HG03520 (cell line): ENCODE data around the gene CASP9.
"Not testable (repeated sequence)": the region's sequence is repeated elsewhere in the genome, so short reads cannot be mapped to it uniquely, and the experiment has no call there.

Experiments
- ATAC-seq: cut with Tn5 transposase; IDR thresholded peaks from one replicate; pipeline ENCODE4 v1.9.1; 2021; ENCODE audit warnings: mild to moderate bottlenecking, moderate library complexity; ENCODE audit not compliant: unreplicated experiment

Gene CASP9

DNA sequence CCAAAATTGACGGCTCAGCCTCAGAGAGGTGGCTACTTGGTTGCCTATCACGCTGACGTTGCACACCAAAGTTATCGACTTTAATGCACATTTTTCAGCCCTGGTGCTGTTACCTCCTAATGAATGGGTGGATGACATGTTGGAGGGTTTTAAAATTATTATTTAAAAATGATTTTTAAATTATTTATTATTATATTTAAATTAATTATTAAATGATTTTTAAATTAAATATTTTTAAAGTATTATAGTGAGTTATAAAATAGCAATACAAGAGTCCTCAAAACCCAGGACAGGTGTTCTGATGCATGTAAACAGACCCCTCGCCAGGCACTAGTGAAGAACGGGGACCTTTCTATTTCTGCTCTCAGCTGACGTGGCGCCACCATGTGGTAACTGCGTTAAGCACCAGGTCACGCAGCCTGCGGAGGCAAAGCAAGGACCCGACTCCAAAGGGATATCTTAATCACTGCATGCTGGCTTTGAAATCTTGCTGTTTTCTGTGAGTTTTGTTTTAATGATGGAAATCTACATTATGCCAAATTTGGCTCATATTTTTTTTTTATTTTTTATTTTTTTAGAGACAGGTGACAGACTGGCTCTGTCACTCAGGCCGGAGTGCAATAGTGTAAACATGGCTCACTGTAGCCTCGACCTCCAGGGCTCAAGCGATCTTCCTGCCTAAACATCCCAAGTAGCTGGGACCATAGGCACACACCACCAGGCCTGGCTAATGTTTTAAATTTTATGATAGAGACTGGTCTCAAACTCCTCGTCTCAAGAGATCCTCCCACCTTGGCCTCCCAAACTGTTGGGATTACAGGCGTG is 22.6 kb downstream of the CASP9 start:
- ATAC-seq, result no peak

DNA sequence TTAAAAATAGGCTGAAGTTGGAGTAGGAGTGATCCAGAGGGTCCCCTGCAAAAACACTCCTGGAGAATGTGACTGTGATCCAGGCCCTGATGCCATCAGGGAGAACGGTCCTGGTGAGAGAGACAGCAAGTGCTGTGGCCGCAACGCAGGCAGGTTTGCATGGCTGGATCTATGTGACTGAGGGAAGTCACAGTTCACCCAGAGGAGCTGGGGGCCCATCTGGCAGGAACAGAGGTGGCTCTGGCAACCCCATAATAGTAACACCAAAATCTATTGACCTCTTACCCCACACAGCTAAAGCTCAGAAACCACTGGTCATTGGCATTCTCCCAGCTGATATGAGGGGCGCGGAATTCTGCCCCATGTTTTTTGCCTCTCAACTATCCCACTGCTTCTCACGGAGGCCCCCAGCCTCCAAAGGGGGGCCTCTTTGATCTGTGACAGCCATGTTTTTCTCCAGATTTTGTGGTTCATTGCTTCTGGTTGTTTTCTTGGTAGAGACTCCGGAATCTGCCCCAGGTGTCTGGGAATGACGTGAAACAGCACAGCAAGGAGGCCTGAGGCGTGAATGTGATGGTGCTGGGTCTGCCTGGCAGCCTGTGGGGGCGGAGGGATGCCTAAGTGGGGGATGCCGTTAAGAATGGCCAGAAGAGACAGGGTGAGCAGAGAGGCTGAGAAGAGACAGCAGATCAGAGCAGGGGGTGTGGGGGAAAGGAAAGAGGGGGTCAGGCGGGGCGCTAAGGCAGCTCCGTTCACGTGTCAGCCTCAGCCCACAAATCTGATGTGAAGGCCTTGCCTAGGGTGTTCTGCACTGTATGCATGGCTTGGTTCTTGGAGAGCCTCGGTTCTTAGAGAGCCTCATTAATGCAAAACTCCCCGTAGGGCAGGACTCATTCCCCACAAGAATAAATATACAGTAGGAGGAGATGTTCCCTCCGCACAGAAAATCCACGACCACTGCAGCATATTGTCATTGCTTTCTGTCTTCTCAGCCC is 23.5 kb downstream of the CASP9 start:
- no peak for ATAC-seq

DNA sequence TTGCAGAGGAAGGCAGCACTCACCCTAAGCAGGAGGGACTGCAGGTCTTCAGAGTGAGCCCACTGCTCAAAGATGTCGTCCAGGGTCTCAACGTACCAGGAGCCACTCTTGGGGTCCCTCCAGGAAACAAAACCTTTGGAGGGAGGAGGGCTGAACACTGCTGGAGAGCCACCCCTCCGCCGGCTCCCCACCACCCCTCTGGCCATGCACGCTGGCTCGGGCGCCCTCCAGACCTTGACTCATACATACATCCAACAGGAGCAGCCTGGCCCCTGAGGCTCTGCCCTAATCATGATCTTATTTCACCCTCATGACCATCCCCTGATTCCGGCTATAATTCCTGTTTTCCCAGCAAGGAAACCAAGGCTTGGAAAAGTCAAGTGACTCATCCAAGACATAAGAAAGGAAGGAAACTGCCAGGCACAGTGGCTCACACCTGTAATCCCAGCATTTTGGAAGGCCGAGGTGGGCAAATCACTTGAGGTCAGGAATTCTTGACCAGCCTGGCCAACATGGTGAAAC is 30.1 kb downstream of the CASP9 start:
- no peak for ATAC-seq

DNA sequence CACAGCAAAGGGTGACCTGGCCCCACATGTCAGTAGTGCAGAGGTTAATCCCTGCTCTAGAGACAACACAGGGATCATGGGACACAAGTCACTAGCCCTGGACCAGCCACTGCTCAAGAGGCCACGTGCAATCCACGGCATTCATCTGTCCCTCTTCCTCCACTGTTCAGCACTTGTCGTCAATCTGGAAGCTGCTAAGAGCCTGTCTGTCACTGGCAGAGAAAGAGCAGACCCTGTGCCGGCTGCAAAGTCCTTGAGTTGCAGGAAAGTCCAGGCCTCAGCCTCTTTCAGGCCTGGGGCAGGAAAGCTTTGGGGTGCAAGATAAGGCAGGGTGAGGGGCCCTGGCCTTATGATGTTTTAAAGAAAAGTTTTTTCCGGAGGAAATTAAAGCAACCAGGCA is 31.4 kb downstream of the CASP9 start:
- no peak for ATAC-seq

DNA sequence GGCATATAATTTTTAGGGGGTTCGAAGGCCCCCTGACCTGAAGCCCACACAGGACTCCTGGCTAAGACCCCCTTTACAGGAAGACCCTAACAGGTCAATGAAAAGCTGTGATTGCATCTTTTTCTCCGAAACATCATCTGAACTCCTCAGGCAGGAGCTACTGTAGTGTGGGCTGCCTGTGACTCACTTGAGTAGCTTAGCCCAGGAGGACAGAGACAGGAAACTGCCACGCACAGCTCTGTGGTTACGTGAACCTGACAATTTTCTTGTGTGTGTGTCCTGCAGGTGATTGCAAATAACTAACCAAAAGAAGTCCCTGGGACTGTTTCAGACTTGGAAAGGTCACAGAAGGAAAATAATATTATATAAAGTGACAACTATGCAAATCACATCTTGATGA is 33.0 kb downstream of the CASP9 start:
- ATAC-seq, result not testable (repeated sequence)

DNA sequence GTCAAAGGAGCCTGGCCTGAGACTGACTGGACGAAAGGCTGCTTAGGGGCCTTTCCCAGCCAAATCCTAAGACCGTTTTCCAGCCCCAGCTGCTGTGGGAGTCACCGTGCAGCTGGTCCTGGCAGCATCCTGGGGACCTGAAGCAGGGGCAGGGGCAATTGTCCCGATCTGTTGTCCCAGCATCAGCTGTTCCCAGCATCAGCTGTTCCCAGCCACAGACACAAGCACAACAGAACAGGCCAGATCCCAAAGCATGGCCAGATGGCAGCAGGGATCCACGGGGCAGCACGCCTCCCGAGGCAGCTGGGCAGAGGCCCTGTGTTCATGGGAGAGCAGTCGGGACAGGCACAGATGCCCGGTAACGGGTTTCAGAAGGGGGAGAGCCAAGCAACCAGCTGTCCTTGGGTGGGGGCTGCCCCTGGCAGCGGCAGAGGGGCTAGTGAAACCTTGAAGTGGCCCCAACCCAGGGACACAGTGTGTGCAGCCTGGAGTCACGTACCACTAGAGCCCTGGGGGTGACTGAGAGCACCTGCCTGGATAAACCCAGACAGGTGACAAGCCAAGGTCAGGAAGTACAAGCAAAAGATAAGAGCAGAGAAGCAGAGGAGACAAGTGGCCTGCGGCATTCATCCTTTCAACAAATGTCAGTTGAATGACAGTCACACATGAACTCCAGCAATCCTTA is 34.8 kb downstream of the CASP9 start:
- ATAC-seq, result no peak

DNA sequence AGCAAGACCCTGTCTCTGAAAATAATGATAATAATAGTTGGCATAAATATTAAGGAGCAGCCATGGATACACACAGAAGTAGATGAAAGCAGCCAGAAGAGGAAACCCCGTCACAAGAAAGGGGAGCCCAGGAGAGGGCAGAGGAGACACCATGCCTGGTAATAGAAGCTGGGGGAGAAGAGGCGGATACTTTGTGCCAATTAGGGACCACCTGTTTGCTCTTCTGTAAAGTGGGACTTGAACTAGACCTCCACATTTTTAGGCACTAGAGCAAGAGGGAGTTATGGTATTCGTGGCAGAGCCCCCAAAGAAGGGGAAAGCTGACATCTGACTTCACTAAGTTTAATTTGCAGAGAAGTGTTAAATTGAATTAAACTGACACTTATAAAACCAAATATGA is 35.6 kb downstream of the CASP9 start:
- ATAC-seq, result no peak

DNA sequence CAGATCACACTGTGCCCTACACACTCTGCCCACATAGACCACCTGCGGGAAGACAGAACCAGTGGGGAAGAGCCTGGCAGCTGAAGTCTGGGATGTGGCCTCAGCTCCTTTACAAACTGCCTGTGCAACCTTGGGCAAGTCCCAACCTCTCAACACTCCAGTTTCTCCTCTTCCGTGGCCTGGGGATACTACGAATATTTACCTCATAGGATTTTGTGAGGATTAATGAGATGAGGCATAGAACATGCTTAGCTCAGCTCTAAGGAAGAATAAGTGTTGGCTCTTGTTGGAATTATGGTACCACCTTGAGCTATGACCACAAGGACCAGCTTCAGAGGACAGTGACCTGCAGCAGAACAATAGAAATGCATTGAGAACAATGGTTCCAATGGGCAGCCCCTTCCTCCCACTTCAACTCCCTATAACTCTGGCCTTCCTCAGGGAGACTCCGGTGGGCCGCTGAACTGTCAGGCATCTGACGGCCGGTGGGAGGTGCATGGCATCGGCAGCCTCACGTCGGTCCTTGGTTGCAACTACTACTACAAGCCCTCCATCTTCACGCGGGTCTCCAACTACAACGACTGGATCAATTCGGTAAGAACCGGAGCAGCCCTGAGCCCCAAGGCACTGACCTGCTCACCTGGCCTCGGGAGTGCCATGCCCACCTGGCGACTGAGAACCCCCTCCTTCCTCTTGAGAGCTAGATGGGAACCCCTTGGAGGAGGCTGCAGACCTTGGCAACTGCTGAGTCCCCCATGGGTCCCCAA is 37.0 kb downstream of the CASP9 start:
- not testable (repeated sequence) for ATAC-seq

DNA sequence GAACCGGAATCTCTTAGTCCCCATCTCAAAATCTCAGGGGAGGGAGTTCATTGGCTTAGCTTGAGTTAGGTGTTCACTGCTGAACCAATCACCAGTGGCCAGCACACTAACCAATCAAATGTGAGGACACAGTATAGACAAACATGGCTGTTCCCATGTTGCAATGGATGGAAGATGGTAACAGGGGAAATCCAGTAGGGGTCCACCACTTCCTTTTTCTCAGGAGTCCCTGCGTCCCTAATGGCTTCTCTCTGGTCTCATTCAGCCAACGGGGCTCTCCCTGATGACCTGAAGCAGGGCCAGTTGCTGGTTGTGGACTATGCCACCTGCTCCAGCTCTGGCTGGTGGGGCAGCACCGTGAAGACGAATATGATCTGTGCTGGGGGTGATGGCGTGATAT is 38.4 kb downstream of the CASP9 start:
- no peak for ATAC-seq

DNA sequence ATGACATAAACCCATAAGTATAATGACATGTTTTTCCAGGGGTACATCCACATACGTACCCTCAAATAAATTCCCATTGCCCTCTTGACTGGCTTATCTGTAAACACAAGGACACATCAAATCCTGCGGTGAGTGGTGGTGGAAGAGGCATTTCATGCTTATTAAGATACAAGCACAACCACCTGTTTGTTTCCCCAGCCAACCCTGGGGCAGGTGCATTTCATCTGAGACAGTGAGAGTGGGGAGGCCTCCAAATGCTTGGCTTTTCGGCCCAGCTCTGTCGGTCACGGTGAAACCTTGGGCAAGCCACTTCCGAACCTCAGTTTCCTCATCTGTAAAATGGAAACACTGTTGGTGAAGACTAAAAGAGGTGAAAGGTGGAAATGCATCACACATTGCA is 39.6 kb downstream of the CASP9 start:
- ATAC-seq, result not testable (repeated sequence)

DNA sequence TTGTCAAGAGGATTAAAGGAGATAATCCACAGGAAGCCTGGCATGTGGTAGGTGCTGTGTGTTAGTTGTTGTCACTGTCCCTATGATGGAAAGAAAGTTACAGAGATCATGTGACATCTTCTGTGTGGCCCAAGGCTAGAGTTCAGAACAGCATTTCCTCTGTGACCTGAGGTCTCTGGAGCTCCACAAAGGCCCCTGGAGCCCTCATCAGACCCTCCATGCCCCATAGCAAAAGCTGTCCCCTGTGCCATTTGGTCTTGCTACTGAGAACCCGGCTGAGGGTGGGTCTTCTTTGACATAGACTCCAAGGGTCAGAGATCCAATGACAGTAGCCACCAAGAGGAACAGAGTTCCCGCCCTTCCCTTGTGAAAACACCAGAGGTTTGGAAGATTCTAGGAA is 40.0 kb downstream of the CASP9 start:
- no peak for ATAC-seq

DNA sequence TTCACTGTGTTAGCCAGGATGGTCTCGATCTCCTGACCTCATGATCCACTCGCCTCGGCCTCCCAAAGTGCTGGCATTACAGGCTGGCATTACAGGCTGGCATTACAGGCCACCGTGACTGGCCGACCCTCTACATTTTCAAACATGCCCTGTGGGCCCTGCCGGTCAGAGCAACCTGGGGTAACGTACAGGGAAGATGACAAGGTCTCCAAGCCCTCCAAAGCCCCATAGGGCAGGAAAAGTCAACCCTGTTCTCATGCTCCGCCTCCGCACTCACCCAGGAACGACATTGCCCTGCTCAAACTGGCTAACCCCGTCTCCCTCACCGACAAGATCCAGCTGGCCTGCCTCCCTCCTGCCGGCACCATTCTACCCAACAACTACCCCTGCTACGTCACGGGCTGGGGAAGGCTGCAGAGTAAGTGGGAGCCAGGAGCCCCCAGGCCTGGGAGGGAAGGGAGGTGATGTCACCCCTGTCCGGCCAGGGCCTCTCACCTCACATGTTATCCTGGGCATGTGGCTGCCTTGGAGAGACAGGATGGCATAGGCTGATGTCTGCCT is 41.0 kb downstream of the CASP9 start:
- ATAC-seq, result not testable (repeated sequence)

DNA sequence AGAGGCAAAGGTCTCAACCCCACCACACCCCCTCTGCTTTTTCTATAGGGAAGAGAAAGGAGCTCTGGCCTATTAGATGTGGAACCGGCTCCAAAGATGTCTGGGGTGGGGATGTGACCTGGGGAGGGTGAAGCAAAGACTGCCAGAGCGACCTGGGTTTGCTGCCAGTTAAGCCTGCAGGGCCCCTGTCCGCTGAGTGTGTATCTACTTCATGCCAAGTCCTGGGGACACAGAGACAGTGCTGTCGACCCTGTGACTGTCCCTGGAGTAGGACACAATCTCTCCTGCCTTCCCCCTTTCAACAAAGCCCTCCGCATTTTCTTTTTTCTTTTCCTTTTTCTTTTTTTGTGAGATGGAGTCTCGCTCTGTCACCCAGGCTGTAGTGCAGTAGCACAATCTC is 41.6 kb downstream of the CASP9 start:
- not testable (repeated sequence) for ATAC-seq

DNA sequence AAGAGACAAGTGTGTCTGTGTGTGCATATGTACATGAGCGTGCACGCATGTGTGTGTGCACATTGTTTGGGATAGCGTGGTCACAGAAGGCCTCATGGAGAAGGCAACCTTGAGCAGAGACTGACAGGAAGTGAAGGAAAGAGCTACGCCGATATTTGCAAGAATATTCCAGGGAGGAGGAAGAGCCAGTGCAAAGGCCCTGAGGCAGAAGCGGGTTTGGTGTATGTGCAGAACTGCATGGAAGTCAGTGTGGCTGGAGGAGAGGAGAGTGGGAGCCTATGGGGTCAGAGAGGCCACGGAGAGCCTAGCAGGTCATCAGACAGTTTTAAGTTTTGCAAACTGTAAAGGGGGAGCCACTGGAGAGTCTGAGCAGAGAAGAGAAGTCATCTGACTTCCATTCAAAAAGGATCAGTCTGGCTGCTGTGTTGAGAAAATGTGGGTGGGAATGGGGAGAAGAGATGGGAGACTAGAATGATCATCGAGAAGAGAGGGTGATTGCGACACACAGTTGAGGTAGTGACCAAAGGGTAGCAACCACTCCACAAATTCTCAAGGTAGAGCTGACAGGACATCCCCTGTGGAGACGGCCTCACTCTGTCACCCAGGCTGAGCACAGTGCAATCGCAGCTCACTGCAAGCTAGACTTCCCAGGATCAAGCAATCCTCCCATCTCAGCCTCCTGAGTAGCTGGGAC is 44.2 kb downstream of the CASP9 start:
- ATAC-seq, result no peak

DNA sequence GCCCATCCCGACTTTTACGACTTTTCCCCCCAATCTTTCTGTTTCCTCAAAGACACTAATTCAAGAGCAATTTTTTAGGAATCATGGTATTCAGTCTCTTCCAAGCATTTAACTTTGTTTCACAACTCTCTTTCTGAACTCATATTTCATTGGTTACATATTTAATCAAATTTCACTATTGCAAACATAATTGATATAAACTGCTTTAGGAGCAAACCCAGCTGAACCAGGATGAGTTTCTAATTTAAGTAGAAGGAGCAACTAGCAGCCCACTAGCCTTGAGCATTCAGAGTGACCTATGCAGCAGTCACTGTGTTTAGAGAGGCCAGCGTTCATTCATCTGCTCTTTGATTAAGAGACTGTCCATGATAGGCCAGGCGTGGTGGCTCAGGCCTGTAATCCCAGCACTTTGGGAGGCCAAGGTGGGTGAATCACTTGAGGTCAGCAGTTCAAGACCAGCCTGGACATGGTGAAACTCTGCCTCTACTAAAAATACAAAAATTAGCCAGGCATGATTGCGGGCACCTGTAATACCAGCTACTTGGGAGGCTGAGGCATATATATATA is 46.3 kb downstream of the CASP9 start:
- no peak for ATAC-seq

DNA sequence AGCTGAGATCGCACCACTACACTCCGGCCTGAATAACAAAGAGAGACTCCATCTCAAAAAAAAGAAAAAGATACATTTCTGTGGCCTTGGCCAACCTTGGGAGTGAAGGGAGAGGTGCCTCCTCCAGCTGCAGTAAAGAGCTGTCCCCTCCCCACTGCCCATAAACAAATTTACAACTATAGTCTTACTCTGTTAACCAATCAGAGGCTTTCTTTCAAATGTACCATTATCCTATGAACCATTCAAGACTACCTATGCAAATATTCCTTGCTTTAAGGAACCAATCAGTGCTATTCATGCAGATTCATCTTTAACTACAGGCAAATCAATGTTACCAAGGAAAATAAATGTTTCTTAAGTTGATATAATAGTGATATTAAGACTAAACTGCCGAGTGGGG is 47.1 kb downstream of the CASP9 start:
- no peak for ATAC-seq

DNA sequence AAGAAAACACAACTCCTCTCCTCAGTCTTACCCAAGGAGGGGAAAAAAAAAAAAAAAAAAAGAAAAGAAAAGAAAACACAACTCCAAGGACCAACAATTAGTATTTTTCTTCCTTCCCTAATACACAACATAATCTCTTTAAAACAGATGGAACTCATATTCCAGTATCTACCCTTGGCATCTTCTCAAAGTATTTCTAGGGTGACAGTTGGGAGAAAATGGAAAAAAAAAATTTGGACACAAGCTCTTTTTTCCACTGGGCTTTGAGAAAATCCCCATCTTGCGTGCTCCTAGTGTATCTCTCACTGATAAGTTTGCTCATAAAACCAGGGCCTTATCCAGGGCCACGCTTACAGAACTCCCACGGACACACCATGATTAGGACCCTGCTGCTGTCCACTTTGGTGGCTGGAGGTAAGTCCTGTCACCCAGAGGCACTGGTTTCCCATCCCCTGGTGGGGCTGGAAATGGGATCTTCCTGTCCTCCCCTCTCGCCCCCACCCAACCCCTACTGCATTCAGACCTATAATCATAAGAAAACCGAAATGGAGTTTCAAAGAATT is 48.2 kb downstream of the CASP9 start, which contains the start of gene CELA2B:
Gene CELA2B, plus strand, starts transcription at position 353 of the 563 bp plus-strand sequence. Its CDS starts 22 bp downstream, at position 375.
- ATAC-seq, result no peak

DNA sequence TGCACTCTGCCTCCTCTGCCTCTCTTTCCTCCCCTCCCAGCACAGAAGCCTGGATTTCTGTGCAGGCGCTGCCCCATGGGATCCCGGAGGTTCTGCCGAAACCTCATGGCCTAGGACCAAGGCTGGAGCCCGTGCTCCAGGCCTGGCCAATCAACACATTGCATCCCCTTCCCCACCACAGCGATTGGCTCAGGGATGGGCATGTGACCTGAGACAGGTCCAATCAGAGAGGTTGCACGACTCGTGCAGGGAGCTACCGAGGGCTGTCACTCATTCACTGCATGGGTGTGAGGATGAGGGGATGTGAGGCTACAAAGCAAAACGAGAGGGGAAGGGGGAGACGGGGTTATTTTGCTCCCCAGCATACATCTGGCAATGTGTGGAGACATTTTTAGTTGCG is 51.4 kb downstream of the CASP9 start:
- no peak for ATAC-seq

DNA sequence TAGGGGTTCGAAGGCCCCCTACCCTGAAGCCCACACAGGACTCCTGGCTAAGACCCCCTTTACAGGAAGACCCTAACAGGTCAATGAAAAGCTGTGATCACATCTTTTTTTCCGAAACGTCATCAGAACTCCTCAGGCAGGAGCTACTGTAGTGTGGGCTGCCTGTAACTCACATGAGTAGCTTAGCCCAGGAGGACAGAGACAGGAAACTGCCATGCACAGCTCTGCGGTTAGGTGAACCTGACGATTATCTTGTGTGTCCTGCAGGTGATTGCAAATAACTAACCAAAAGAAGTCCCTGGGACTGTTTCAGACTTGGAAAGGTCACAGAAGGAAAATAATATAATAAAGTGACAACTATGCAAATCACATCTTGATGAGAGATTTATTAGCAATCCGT is 52.3 kb downstream of the CASP9 start:
- ATAC-seq, result not testable (repeated sequence)
